Neutrophil (primary cell): ENCODE data around the gene TBXAS1.

Source experiments
- H3K27ac ChIP-seq: fragments of 200-600 bp; sonication (generic); 2 replicates; pipeline ENCODE4 v1.5.1; 2016; ENCODE audit warnings: mild to moderate bottlenecking, moderate library complexity
- H3K27me3 ChIP-seq: fragments of 200-600 bp; sonication (generic); 2 replicates; pipeline ENCODE4 v1.6.0; 2016; ENCODE audit warnings: mild to moderate bottlenecking
- H3K36me3 ChIP-seq: fragments of 200-600 bp; sonication (generic); 2 replicates; pipeline ENCODE4 v1.5.1; 2017
- H3K4me1 ChIP-seq, 2 experiments: fragments of 200-600 bp in 1 of 2; sonication (generic) in 1 of 2; 1 replicate in 1 of 2; 2 replicates in 1 of 2; pipeline versions ENCODE4 v1.5.1 to v1.6.1; 2013 to 2016; ENCODE audit warnings: low read depth in 1 of 2, low read length in 1 of 2, mild to moderate bottlenecking in 1 of 2, moderate library complexity in 1 of 2; ENCODE audit not compliant: control insufficient read depth in 1 of 2, insufficient read depth in 1 of 2
- H3K4me3 ChIP-seq, 2 experiments: fragments of 200-600 bp in 1 of 2; sonication (generic) in 1 of 2; 1 replicate in 1 of 2; 2 replicates in 1 of 2; pipeline ENCODE4 v1.5.1; 2013 to 2016; ENCODE audit warnings: low read depth in 1 of 2, low read length in 1 of 2, mild to moderate bottlenecking in 1 of 2, moderate library complexity in 1 of 2
- H3K9me3 ChIP-seq: fragments of 200-600 bp; sonication (generic); 2 replicates; pipeline ENCODE4 v1.5.1; 2016
- TF ChIP-seq, protein P1 (sequence below): fragments of 200-600 bp; sonication (generic); IDR thresholded peaks from 2 replicates; pipeline ENCODE4 v1.5.1; 2016; ENCODE audit warnings: antibody characterized with exemption

Gene TBXAS1

DNA sequence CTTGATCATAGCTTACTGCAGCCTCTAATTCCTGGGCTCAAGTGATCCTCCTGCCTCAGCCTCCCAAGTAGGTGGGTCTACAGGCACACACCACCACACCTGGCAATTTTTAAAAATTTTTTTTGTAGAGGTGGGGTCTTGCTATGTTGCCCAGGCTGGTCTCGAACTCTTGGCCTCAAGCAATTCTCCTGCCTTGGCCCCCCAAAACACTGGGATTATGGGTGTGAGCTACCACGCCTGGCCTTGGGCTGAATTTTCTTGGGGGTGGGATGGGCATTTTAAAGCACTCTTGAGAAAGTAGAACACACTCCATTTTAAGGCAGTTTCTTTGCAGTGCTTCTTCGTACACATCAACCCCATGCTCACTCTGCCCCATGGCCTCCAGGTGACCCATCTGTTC lies 28.7 kb downstream of the TBXAS1 start:
- Histone ChIP-seq H3K36me3 (peaks cover 4% of the 10 kb centered on the region), H3K27ac (peak overlapping the region; percentile 1), H3K4me1 (peaks cover 83 to 84% of the 10 kb centered on the region in 2 experiments), H3K4me3 (no peak overlapping the region), H3K9me3 (no peaks in the 10 kb centered on the region), H3K27me3 (no peaks in the 10 kb centered on the region)
- TF ChIP-seq, protein P1, sequence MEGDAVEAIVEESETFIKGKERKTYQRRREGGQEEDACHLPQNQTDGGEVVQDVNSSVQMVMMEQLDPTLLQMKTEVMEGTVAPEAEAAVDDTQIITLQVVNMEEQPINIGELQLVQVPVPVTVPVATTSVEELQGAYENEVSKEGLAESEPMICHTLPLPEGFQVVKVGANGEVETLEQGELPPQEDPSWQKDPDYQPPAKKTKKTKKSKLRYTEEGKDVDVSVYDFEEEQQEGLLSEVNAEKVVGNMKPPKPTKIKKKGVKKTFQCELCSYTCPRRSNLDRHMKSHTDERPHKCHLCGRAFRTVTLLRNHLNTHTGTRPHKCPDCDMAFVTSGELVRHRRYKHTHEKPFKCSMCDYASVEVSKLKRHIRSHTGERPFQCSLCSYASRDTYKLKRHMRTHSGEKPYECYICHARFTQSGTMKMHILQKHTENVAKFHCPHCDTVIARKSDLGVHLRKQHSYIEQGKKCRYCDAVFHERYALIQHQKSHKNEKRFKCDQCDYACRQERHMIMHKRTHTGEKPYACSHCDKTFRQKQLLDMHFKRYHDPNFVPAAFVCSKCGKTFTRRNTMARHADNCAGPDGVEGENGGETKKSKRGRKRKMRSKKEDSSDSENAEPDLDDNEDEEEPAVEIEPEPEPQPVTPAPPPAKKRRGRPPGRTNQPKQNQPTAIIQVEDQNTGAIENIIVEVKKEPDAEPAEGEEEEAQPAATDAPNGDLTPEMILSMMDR: no peak

GRCh38 chr7:139860090-139860775 lies 31.2 kb downstream of the TBXAS1 start:
- TF ChIP-seq, protein P1: no peak
- peak overlapping the region; percentile 90 for H3K27ac ChIP-seq
- H3K27me3 ChIP-seq: no peaks in the 10 kb centered on the region
- peaks cover 4% of the 10 kb centered on the region for H3K36me3 ChIP-seq
- peaks cover 62 to 73% of the 10 kb centered on the region in 2 experiments for H3K4me1 ChIP-seq
- no peaks in the 10 kb centered on the region for H3K9me3 ChIP-seq
- H3K4me3 ChIP-seq: peak overlapping the region; percentile 37 to 51

GRCh38 chr7:139861803-139862202 lies 32.7 kb downstream of the TBXAS1 start:
- peak overlapping the region; percentile 90 for H3K27ac ChIP-seq
- peaks cover 46 to 57% of the 10 kb centered on the region in 2 experiments for H3K4me1 ChIP-seq
- H3K36me3 ChIP-seq: peaks cover 5% of the 10 kb centered on the region
- TF ChIP-seq, protein P1: no peak
- H3K9me3 ChIP-seq: no peaks in the 10 kb centered on the region
- H3K4me3 ChIP-seq: peak overlapping the region in 1 of 2 experiments; percentile 28
- no peaks in the 10 kb centered on the region for H3K27me3 ChIP-seq

GRCh38 chr7:139866047-139866837 lies 37.2 kb downstream of the TBXAS1 start:
- no peaks in the 10 kb centered on the region for H3K27me3 ChIP-seq
- H3K4me3 ChIP-seq: no peak overlapping the region
- peaks cover 36 to 51% of the 10 kb centered on the region in 2 experiments for H3K4me1 ChIP-seq
- H3K27ac ChIP-seq: peak overlapping the region; percentile 50
- TF ChIP-seq, protein P1: no peak
- peaks cover 17% of the 10 kb centered on the region for H3K36me3 ChIP-seq
- H3K9me3 ChIP-seq: no peaks in the 10 kb centered on the region

GRCh38 chr7:139867847-139868246 lies 38.8 kb downstream of the TBXAS1 start:
- Histone ChIP-seq H3K27ac (no peak overlapping the region), H3K4me3 (no peak overlapping the region), H3K36me3 (peaks cover 33% of the 10 kb centered on the region), H3K27me3 (no peaks in the 10 kb centered on the region), H3K9me3 (no peaks in the 10 kb centered on the region), H3K4me1 (peaks cover 20 to 35% of the 10 kb centered on the region in 2 experiments)
- TF ChIP-seq, protein P1: no peak
